Cardiac muscle cell (in vitro differentiated cells and primary cell): ENCODE measurements around the gene PSMC3IP. TPM values are rescaled to one million over a fixed set of nuclear protein-coding genes. Genes with fewer than 3 reads are reported as not detected.
A peak's percentile ranks its signal among the peaks of the same experiment; 100 is the strongest.

Experiments used
- DNase-seq, 2 donors: peaks; one replicate each; pipeline versions ENCODE4 v3.0.0 to v3.0.0-alpha.2; 2010 to 2017; ENCODE audit warnings: low read depth in 1 of 2, low spot score in 1 of 2
- H3K27ac ChIP-seq: fragments of 200-600 bp; sonication (generic); 2 replicates; pipeline ENCODE4 v1.5.1; 2016
- H3K27me3 ChIP-seq: fragments of 200-600 bp; sonication (generic); 2 replicates; pipeline ENCODE4 v1.6.0; 2016; ENCODE audit warnings: control low read depth
- H3K36me3 ChIP-seq: fragments of 200-600 bp; sonication (generic); 2 replicates; pipeline ENCODE4 v1.5.1; 2016; ENCODE audit warnings: control low read depth
- H3K4me1 ChIP-seq: fragments of 200-600 bp; sonication (generic); 2 replicates; pipeline ENCODE4 v1.8.1; 2017; ENCODE audit warnings: low read depth, mild to moderate bottlenecking, mixed run types
- H3K4me3 ChIP-seq: fragments of 200-600 bp; sonication (generic); 2 replicates; pipeline ENCODE4 v1.5.1; 2016; ENCODE audit warnings: mild to moderate bottlenecking
- H3K9me3 ChIP-seq: fragments of 200-600 bp; sonication (generic); 2 replicates; pipeline ENCODE4 v1.5.1; 2017; ENCODE audit warnings: low read depth, mild to moderate bottlenecking, control low read depth
- polyA plus RNA-seq: library from polyadenylated mRNA; unstranded; fragments of >200 nt; fragmentation: Nextera tagmentation; extraction: Ambion mirVana; gene quantifications from 2 replicates; pipeline ENCODE4 v1.2.1, GENCODE V29; 2016
- total RNA-seq: library from RNA; depleted of rRNA; stranded (reverse); fragments of >200 nt; gene quantifications from 2 replicates; pipeline ENCODE4 v1.2.3, GENCODE V29; 2016
- TF ChIP-seq, protein P1 (sequence below): IDR thresholded peaks from 2 replicates; pipeline ENCODE4 v1.5.1; 2012; ENCODE audit warnings: low read depth, mild to moderate bottlenecking, low read length

The PSMC3IP gene
- total and polyA plus RNA-seq, 2 experiments from 2014 or later, result 6.2 to 14.0 TPM

DNA sequence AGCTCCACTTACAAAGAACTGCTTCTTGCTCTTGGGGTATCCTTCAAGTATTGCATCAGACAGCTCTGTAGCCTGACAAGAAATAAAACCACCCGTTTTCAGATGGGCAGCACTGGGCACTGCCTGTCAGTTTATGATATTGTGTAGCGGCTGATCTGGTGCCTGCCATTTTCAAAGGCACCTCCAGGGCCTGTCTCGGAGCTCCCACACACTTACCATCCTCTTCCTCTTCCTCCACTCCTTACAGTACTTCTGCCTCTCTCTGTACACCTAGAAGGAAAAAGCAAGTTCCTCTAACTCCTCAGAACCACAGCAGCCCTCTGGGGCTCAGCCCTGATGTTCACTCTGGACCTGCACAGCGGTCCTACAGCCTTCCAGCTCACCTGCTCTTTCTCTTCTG is 4.4 kb downstream of the PSMC3IP start:
- Histone ChIP-seq H3K9me3 (no peaks in the 10 kb centered on the region), H3K4me1 (no peaks in the 10 kb centered on the region), H3K36me3 (peaks cover 49% of the 10 kb centered on the region), H3K4me3 (no peak overlapping the region), H3K27ac (no peak overlapping the region), H3K27me3 (no peaks in the 10 kb centered on the region)
- no peak for DNase-seq
- TF ChIP-seq, protein P1, sequence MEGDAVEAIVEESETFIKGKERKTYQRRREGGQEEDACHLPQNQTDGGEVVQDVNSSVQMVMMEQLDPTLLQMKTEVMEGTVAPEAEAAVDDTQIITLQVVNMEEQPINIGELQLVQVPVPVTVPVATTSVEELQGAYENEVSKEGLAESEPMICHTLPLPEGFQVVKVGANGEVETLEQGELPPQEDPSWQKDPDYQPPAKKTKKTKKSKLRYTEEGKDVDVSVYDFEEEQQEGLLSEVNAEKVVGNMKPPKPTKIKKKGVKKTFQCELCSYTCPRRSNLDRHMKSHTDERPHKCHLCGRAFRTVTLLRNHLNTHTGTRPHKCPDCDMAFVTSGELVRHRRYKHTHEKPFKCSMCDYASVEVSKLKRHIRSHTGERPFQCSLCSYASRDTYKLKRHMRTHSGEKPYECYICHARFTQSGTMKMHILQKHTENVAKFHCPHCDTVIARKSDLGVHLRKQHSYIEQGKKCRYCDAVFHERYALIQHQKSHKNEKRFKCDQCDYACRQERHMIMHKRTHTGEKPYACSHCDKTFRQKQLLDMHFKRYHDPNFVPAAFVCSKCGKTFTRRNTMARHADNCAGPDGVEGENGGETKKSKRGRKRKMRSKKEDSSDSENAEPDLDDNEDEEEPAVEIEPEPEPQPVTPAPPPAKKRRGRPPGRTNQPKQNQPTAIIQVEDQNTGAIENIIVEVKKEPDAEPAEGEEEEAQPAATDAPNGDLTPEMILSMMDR, result no peak

DNA sequence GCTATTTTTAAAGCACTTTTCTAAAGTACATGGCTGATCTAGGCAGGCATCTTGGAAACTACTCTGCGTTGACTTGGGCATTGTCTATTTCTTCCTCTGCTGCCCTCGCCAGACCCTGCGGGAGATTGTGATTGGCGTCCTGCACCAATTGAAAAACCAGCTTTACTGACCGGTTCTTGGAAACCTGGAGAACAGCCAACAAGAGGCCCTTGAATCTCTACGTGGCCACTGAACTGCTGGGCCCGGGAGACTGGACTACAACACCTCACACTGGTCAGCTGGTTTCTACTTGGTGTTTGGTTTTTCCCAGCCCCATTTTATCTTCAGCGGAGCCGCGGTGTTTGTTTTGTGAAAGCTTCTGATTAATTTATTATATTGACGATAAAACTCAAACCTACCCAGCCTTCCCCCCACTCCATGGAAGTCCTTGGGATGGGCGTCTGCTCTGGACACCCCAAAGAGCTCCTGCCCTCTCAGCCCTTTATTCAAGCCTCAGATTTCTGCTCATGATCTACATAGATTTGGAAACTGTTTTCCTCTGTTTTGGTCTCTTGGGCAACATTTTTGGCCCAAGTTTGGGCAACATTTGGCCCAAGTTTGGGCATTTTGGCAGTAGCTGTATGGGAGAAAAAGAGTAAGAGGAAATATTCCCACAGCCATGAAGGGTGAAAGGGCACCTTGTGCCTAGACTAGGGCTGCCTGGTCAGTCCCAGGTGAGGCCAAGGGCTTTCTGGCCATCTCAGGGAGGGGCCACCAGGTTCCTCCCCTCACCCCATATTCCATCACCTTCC is 5.9 kb downstream of the PSMC3IP start:
- TF ChIP-seq, protein P1, result no peak

DNA sequence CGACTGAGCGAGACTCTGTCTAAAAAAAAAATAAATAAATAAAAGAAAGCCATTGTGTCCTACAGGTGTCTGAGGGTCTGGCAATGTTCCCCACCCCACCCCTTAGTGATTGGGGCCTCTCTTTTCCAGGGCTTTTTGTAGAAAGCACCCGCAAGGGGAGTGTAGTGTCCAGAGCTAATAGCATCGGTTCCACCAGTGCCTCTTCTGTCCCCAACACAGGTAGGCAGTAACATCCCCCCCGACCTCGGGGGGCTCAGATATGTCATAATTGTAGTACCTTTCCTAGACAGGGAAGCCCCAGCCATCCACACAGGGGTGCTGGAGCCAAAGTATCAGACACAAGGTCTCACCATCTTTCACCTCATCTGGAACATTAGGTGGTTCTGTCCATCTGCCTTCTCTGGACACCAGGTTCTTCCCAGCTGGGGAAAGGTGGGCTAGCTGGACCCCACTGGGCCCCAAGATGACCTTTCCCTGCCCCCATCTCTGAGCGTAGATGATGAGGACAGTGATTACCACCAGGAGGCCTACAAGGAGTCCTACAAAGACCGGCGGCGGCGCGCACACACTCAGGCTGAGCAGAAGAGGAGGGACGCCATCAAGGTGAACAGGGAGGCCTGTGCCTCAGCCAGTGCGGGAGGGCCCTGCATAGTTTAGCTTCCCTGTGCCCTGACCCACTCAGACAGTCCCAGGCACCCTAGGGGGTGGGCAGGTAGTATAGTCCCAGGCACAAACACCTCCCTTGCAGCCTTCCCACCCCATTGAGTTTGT is 9.0 kb downstream of the PSMC3IP start:
- TF ChIP-seq, protein P1, result no peak
- no peaks in the 10 kb centered on the region for H3K27me3 ChIP-seq
- no peak for DNase-seq
- H3K9me3 ChIP-seq, result no peaks in the 10 kb centered on the region
- peaks cover 45% of the 10 kb centered on the region for H3K36me3 ChIP-seq
- H3K4me1 ChIP-seq, result peaks cover 3% of the 10 kb centered on the region
- no peak overlapping the region for H3K4me3 ChIP-seq
- H3K27ac ChIP-seq, result no peak overlapping the region

More for the DNA sequence above, 5.9 kb downstream of the PSMC3IP start:
- H3K4me1 ChIP-seq, result peaks cover under 1% of the 10 kb centered on the region
- no peaks in the 10 kb centered on the region for H3K27me3 ChIP-seq
- H3K36me3 ChIP-seq, result peaks cover 49% of the 10 kb centered on the region
- H3K27ac ChIP-seq, result no peak overlapping the region
- no peak for DNase-seq
- no peak overlapping the region for H3K4me3 ChIP-seq
- no peaks in the 10 kb centered on the region for H3K9me3 ChIP-seq

DNA sequence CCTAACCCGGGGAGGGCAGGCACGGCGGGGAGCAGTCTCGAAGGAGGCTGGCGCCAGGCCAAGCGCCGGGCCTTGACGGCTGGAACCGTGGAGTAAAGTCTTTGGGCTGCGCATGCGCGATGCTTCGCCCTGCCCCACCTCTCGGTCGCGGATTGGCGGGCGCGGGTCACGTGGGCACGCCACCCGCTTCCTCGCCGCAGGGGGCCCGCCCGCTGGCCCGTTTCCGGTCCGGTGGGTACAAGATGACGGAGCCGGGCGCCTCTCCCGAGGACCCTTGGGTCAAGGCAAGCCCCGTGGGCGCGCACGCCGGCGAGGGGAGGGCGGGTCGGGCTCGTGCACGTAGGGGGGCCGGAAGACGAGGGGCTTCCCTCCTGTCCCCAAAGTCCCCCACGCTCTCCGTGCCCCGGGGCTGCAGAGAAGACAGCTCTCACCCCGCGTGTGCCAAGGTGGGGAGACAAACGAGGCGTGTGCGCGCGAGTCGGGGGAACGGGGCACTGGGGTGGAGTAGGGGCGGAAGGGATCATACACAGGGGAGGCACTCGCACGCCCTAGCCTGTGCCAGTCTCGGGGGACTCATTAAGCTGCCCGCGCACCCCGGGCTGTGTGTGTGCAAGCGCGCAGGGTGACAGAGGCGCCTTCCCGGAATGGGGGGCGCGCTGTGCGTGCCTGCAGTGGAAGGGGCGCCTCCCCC is 10.5 kb downstream of the PSMC3IP start, which contains the start of gene MLX:
MLX (plus strand) TSS at position 218 of the 691 bp plus-strand sequence; CDS start at position 243, 25 bp downstream.
- peaks cover 30% of the 10 kb centered on the region for H3K36me3 ChIP-seq
- peaks cover 12% of the 10 kb centered on the region for H3K4me1 ChIP-seq
- DNase-seq, result peak; percentile 94 to 96
- TF ChIP-seq, protein P1, result no peak
- H3K4me3 ChIP-seq, result peak within 1 kb of the TSS; percentile 71
- no peaks in the 10 kb centered on the region for H3K9me3 ChIP-seq
- no peaks in the 10 kb centered on the region for H3K27me3 ChIP-seq
- H3K27ac ChIP-seq, result peak within 1 kb of the TSS; percentile 78

DNA sequence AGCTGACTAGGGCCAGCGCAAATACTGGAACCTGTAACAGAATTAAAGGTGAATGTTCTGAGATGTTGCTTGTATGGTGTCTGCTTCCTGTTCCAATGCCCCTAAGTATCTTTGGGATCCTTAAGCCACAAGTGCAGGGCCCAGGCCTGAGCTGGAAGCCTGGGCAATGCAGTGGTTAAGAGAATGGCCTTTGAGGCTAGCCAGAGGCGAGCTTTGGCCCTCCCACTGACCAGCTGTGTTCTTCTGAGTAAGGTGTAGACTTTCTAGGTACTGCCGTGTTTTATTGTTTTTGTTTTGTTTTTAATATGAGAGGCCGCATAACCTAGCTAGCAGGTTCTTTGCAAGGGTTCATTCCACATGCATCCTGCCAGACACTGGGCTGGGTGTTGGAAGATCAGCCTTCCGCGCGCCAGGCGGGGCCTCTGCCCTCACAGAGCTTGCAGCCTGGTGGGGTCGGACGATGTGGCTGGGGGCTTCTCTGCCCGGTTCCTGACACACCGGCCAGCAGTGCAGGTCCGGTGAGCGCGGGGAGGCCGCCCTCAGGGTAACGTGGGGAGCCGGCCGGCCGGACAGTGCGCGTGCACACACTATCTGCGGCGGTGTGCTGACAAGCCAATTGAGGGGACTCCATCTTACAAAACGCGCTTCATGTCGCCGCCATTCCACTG is 11.2 kb downstream of the PSMC3IP start:
- Histone ChIP-seq H3K4me3 (peak overlapping the region; percentile 71), H3K27me3 (no peaks in the 10 kb centered on the region), H3K36me3 (peaks cover 23% of the 10 kb centered on the region), H3K4me1 (peaks cover 12% of the 10 kb centered on the region), H3K9me3 (no peaks in the 10 kb centered on the region), H3K27ac (peak overlapping the region; percentile 78)
- TF ChIP-seq, protein P1, result no peak
- DNase-seq, result no peak
